ENCODE results near the gene DAB2. TPM values are rescaled to one million over a fixed set of nuclear protein-coding genes. Genes with fewer than 3 reads are reported as not detected.

Gene DAB2
- total RNA-seq, 2 experiments from 2014 or later, result 0.40 TPM; not detected in 1

GRCh38 chr5:39414426-39414825 lies 10.4 kb downstream of the DAB2 start:
- no peak for DNase-seq (ENCODE audit: low spot score)
- Histone ChIP-seq H3K4me1 (ENCODE audit: insufficient read depth, low read length, poor library complexity, severe bottlenecking) (no peaks in the 10 kb centered on the region), H3K4me2 (ENCODE audit: low read length) (no peak overlapping the region), H3K9me3 (ENCODE audit: low read length) (no peaks in the 10 kb centered on the region), H3K9me2 (ENCODE audit: insufficient read depth, low read length) (no peaks in the 10 kb centered on the region), H3K79me2 (ENCODE audit: insufficient read depth, low read depth, low read length) (no peaks in the 10 kb centered on the region), H3K36me3 (ENCODE audit: insufficient read depth, low read length) (no peaks in the 10 kb centered on the region), H3K4me3 (ENCODE audit: low read depth, low read length, poor library complexity, severe bottlenecking) (no peak overlapping the region), H4K20me1 (ENCODE audit: insufficient read depth, low read length) (no peaks in the 10 kb centered on the region), H2AFZ (ENCODE audit: low read length) (no peak overlapping the region), H3K27ac (ENCODE audit: low read depth, low read length, poor library complexity, severe bottlenecking) (no peak overlapping the region)
- no peak for TF ChIP-seq CTCF (conservative IDR thresholded peaks at IDR 0.05; ENCODE audit: low read length)
- TF ChIP-seq EZH2phosphoT487 (IDR thresholded peaks at IDR 0.05; ENCODE audit: borderline replicate concordance, low read depth, low read length), result no peak
- no TSS peak for BruUV-seq (replicated peaks)
- intact Hi-C loops (cut with micrococcal nuclease; ENCODE audit: unreplicated experiment), result no loop called here
- ChIA-PET CTCF (ENCODE audit: unreplicated experiment) (no interaction called here), POLR2A (no interaction called here)

GRCh38 chr5:39413771-39414170 lies 11.0 kb downstream of the DAB2 start:
- POLR2A ChIA-PET, result interaction anchor here (1.0 kb wide), 1 partner anchor 68 kb away, joined by 4 read pairs; no protein-coding TSS in a partner anchor
- Histone ChIP-seq H3K36me3 (ENCODE audit: insufficient read depth, low read length) (no peaks in the 10 kb centered on the region), H3K4me1 (ENCODE audit: insufficient read depth, low read length, poor library complexity, severe bottlenecking) (no peaks in the 10 kb centered on the region), H3K9me2 (ENCODE audit: insufficient read depth, low read length) (no peaks in the 10 kb centered on the region), H3K4me3 (ENCODE audit: low read depth, low read length, poor library complexity, severe bottlenecking) (no peak overlapping the region), H3K4me2 (ENCODE audit: low read length) (no peak overlapping the region), H3K9me3 (ENCODE audit: low read length) (no peaks in the 10 kb centered on the region), H4K20me1 (ENCODE audit: insufficient read depth, low read length) (no peaks in the 10 kb centered on the region), H2AFZ (ENCODE audit: low read length) (no peak overlapping the region), H3K27ac (ENCODE audit: low read depth, low read length, poor library complexity, severe bottlenecking) (no peak overlapping the region), H3K79me2 (ENCODE audit: insufficient read depth, low read depth, low read length) (no peaks in the 10 kb centered on the region)
- no peak for TF ChIP-seq EZH2phosphoT487 (IDR thresholded peaks at IDR 0.05; ENCODE audit: borderline replicate concordance, low read depth, low read length)
- no peak for TF ChIP-seq CTCF (conservative IDR thresholded peaks at IDR 0.05; ENCODE audit: low read length)
- intact Hi-C loops (cut with micrococcal nuclease; ENCODE audit: unreplicated experiment), result no loop called here
- no peak for DNase-seq (ENCODE audit: low spot score)
- CTCF ChIA-PET (ENCODE audit: unreplicated experiment), result no interaction called here
- BruUV-seq (replicated peaks), result no TSS peak

GRCh38 chr5:39412721-39413394 lies 11.9 kb downstream of the DAB2 start:
- TF ChIP-seq EZH2phosphoT487 (IDR thresholded peaks at IDR 0.05; ENCODE audit: borderline replicate concordance, low read depth, low read length) (no peak), CTCF (conservative IDR thresholded peaks at IDR 0.05; ENCODE audit: low read length) (no peak)
- Histone ChIP-seq H3K79me2 (ENCODE audit: insufficient read depth, low read depth, low read length) (no peaks in the 10 kb centered on the region), H3K27ac (ENCODE audit: low read depth, low read length, poor library complexity, severe bottlenecking) (no peak overlapping the region), H3K4me2 (ENCODE audit: low read length) (no peak overlapping the region), H3K9me3 (ENCODE audit: low read length) (no peaks in the 10 kb centered on the region), H3K9me2 (ENCODE audit: insufficient read depth, low read length) (no peaks in the 10 kb centered on the region), H3K36me3 (ENCODE audit: insufficient read depth, low read length) (no peaks in the 10 kb centered on the region), H4K20me1 (ENCODE audit: insufficient read depth, low read length) (no peaks in the 10 kb centered on the region), H3K4me1 (ENCODE audit: insufficient read depth, low read length, poor library complexity, severe bottlenecking) (no peaks in the 10 kb centered on the region), H3K4me3 (ENCODE audit: low read depth, low read length, poor library complexity, severe bottlenecking) (no peak overlapping the region), H2AFZ (ENCODE audit: low read length) (no peak overlapping the region)
- no TSS peak for BruUV-seq (replicated peaks)
- ChIA-PET POLR2A (interaction anchor here (0.6 to 1.0 kb wide), 2 partner anchors 69 to 677 kb away, joined by 3 to 4 read pairs; no protein-coding TSS in a partner anchor), CTCF (ENCODE audit: unreplicated experiment) (no interaction called here)
- no peak for DNase-seq (ENCODE audit: low spot score)
- intact Hi-C loops (cut with micrococcal nuclease; ENCODE audit: unreplicated experiment), result no loop called here
